OCI-LY3 (cell line): ENCODE measurements around the gene SESN1.

ENCODE experiments used
- EZH2phosphoT487 ChIP-seq: fragments of 200-600 bp; shearing (Covaris generic); IDR thresholded peaks from 2 replicates; pipeline ENCODE4 v1.6.1; 2018; ENCODE audit warnings: antibody characterized with exemption, mixed run types, low read depth
- TF ChIP-seq, protein P1 (sequence below): fragments of 200-600, 300-600 bp; sonication (generic); IDR thresholded peaks from 2 replicates; pipeline ENCODE4 v1.5.1; 2014; ENCODE audit warnings: antibody characterized with exemption, low read length, low read depth

DNA sequence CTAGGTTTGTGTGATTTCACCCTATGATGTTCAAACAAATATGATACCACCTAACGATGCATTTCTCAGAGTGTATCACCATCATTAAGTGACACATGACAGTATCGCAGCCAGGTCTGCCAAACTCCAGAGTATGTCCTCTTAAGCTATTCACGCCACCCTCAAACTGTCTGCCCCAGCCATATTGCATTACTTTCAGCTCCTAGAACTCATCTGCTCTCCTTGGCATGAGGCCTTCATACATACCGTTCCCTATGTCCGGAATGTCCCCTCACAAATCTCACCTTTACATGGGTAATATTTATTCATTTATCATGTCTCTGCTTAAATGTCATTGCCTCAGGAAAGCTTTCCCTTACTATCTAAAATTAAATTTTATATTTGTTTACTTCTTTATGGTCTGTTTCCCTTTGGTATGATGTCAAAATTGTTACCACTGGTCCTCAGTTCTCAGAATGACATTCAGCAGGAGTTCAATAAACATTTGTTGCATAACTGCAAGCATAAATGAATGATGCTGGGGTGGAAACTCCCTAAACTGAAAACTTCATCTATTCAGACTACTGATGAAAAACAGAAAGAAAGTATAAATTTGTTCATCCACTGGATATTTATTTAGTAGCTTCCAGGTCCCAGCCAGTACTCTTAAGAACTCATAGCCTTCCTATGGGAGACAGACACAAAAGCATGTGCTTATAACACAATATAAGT is 3.2 kb downstream of the SESN1 start:
- TF ChIP-seq, protein P1, sequence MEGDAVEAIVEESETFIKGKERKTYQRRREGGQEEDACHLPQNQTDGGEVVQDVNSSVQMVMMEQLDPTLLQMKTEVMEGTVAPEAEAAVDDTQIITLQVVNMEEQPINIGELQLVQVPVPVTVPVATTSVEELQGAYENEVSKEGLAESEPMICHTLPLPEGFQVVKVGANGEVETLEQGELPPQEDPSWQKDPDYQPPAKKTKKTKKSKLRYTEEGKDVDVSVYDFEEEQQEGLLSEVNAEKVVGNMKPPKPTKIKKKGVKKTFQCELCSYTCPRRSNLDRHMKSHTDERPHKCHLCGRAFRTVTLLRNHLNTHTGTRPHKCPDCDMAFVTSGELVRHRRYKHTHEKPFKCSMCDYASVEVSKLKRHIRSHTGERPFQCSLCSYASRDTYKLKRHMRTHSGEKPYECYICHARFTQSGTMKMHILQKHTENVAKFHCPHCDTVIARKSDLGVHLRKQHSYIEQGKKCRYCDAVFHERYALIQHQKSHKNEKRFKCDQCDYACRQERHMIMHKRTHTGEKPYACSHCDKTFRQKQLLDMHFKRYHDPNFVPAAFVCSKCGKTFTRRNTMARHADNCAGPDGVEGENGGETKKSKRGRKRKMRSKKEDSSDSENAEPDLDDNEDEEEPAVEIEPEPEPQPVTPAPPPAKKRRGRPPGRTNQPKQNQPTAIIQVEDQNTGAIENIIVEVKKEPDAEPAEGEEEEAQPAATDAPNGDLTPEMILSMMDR: no peak
- TF ChIP-seq EZH2phosphoT487: no peak
